ENCODE measurements around the gene SLC1A3. TPM values are rescaled to one million over a fixed set of nuclear protein-coding genes. Genes with fewer than 3 reads are reported as not detected.

The SLC1A3 gene
- total RNA-seq, 2 experiments from 2014 or later = 0.34 to 0.74 TPM

GRCh38 chr5:36722900-36723299 is 116.5 kb downstream of the SLC1A3 start:
- no peaks in the 10 kb centered on the region for H3K9me3 Mint-ChIP-seq
- intact Hi-C loops (cut with micrococcal nuclease) = no loop called here
- CTCF ChIA-PET = interaction anchor here (1.1 to 2.2 kb wide), 3 partner anchors 17 to 283 kb away, joined by 3 to 8 read pairs (median 5); no protein-coding TSS in a partner anchor
- ATAC-seq (peak; percentile 33), DNase-seq (peak; percentile 28)
- no peak overlapping the region for H3K4me3 Mint-ChIP-seq
- no peak overlapping the region for H3K27ac Mint-ChIP-seq
- no peak for TF ChIP-seq CTCF (IDR thresholded peaks at IDR 0.05)
- H3K36me3 Mint-ChIP-seq (ENCODE audit: low read depth) = no peaks in the 10 kb centered on the region
- POLR2A ChIA-PET = interaction anchor here (0.7 kb wide), 1 partner anchor 330 kb away, joined by 3 read pairs; no protein-coding TSS in a partner anchor
- H3K4me1 Mint-ChIP-seq (ENCODE audit: low read depth) = peaks cover 22% of the 10 kb centered on the region
- peaks cover 2% of the 10 kb centered on the region for H3K27me3 Mint-ChIP-seq

- CTCF ChIA-PET = interaction anchor here (0.7 to 2.0 kb wide), 2 partner anchors 15 to 28 kb away, joined by 5 to 8 read pairs; no protein-coding TSS in a partner anchor
- no peak for TF ChIP-seq CTCF (IDR thresholded peaks at IDR 0.05)
- POLR2A ChIA-PET = no interaction called here
- Mint-ChIP-seq H3K27me3 (peaks cover 7% of the 10 kb centered on the region), H3K9me3 (no peaks in the 10 kb centered on the region), H3K27ac (peak overlapping the region; percentile 73), H3K36me3 (ENCODE audit: low read depth) (no peaks in the 10 kb centered on the region), H3K4me1 (ENCODE audit: low read depth) (peaks cover 22% of the 10 kb centered on the region), H3K4me3 (peak overlapping the region; percentile 74)
- DNase-seq (no peak), ATAC-seq (no peak)
- intact Hi-C loops (cut with micrococcal nuclease) = no loop called here
These were observed 117.5 kb downstream of the SLC1A3 start for GRCh38 chr5:36723912-36724311.

- TF ChIP-seq CTCF (IDR thresholded peaks at IDR 0.05) = no peak
- ATAC-seq (peak; percentile 79), DNase-seq (peak; percentile 58)
- Mint-ChIP-seq H3K27me3 (peaks cover 7% of the 10 kb centered on the region), H3K36me3 (ENCODE audit: low read depth) (no peaks in the 10 kb centered on the region), H3K9me3 (no peaks in the 10 kb centered on the region), H3K4me3 (peak overlapping the region; percentile 74), H3K4me1 (ENCODE audit: low read depth) (peaks cover 22% of the 10 kb centered on the region), H3K27ac (peak overlapping the region; percentile 73)
- ChIA-PET POLR2A (no interaction called here), CTCF (interaction anchor here (0.6 to 2.0 kb wide), 3 partner anchors 14 to 32 kb away, joined by 4 to 8 read pairs (median 5); no protein-coding TSS in a partner anchor)
- intact Hi-C loops (cut with micrococcal nuclease) = no loop called here
These were observed 118.3 kb downstream of the SLC1A3 start for GRCh38 chr5:36724467-36725332.

GRCh38 chr5:36726317-36726716 is 119.9 kb downstream of the SLC1A3 start:
- Mint-ChIP-seq H3K9me3 (no peaks in the 10 kb centered on the region), H3K27me3 (peaks cover 7% of the 10 kb centered on the region), H3K4me1 (ENCODE audit: low read depth) (peaks cover 22% of the 10 kb centered on the region), H3K36me3 (ENCODE audit: low read depth) (no peaks in the 10 kb centered on the region), H3K4me3 (no peak overlapping the region), H3K27ac (no peak overlapping the region)
- intact Hi-C loops (cut with micrococcal nuclease) = no loop called here
- DNase-seq = no peak
- TF ChIP-seq CTCF (IDR thresholded peaks at IDR 0.05) = no peak
- ATAC-seq = no peak
- CTCF ChIA-PET = interaction anchor here (1.3 kb wide), 1 partner anchor 142 kb away, joined by 3 read pairs; no protein-coding TSS in a partner anchor
- POLR2A ChIA-PET = no interaction called here

GRCh38 chr5:36726767-36727166 is 120.4 kb downstream of the SLC1A3 start:
- CTCF ChIA-PET = interaction anchor here (1.3 to 1.6 kb wide), 2 partner anchors 13 to 141 kb away, joined by 3 to 11 read pairs; no protein-coding TSS in a partner anchor
- H3K4me3 Mint-ChIP-seq = no peak overlapping the region
- ATAC-seq = no peak

More at GRCh38 chr5:36726767-36727166, 120.4 kb downstream of the SLC1A3 start:
- H3K27me3 Mint-ChIP-seq = peaks cover 7% of the 10 kb centered on the region
- peaks cover 22% of the 10 kb centered on the region for H3K4me1 Mint-ChIP-seq (ENCODE audit: low read depth)
- DNase-seq = no peak
- no peaks in the 10 kb centered on the region for H3K9me3 Mint-ChIP-seq
- no peak overlapping the region for H3K27ac Mint-ChIP-seq
- TF ChIP-seq CTCF (IDR thresholded peaks at IDR 0.05) = no peak
- H3K36me3 Mint-ChIP-seq (ENCODE audit: low read depth) = no peaks in the 10 kb centered on the region
- POLR2A ChIA-PET = no interaction called here
- intact Hi-C loops (cut with micrococcal nuclease) = no loop called here

Measured in activated CD8-positive, alpha-beta T cell treated with anti-CD3 and anti-CD28 coated beads for 36 hours (primary cell).